Keratinocyte (primary cell): ENCODE measurements around the gene ZNF586. TPM values are rescaled to one million over a fixed set of nuclear protein-coding genes. Genes with fewer than 3 reads are reported as not detected.
"Not testable (repeated sequence)": the region's sequence is repeated elsewhere in the genome, so short reads cannot be mapped to it uniquely, and the experiment has no call there.

ENCODE experiments used
- DNase-seq: peaks from one replicate; pipeline ENCODE4 v3.0.0-alpha.2; 2011; ENCODE audit warnings: low read depth, missing footprints, low spot score
- FAIRE-seq: peaks from 2 replicates; lab custom pipeline; 2011; peaks lifted over from hg19 to GRCh38; lab: Jason Lieb, UNC
- H2AFZ ChIP-seq: 2 replicates; pipeline ENCODE4 v1.6.0; 2012; ENCODE audit warnings: low read length, control low read depth, inconsistent platforms; ENCODE audit not compliant: control insufficient read depth
- H3K27ac ChIP-seq: 2 replicates; pipeline ENCODE4 v1.5.1; 2011; ENCODE audit warnings: low read length; ENCODE audit not compliant: control insufficient read depth, insufficient read depth
- H3K27me3 ChIP-seq: 3 replicates; pipeline ENCODE4 v1.6.0; 2011; ENCODE audit warnings: low read length; ENCODE audit not compliant: control insufficient read depth, insufficient read depth; ENCODE audit errors: extremely low read depth
- H3K36me3 ChIP-seq, 2 experiments: 2 replicates in 1 of 2; 3 replicates in 1 of 2; pipeline ENCODE4 v1.5.1; 2011; ENCODE audit warnings: low read length in 2 of 2, mild to moderate bottlenecking in 1 of 2; ENCODE audit not compliant: control insufficient read depth in 2 of 2, insufficient read depth in 2 of 2; ENCODE audit errors: extremely low read depth in 1 of 2
- H3K4me1 ChIP-seq: 3 replicates; pipeline ENCODE4 v1.5.1; 2011; ENCODE audit warnings: low read length; ENCODE audit not compliant: control insufficient read depth, insufficient read depth; ENCODE audit errors: extremely low read depth
- H3K4me2 ChIP-seq: 3 replicates; pipeline ENCODE4 v1.6.0; 2011; ENCODE audit warnings: low read depth, low read length; ENCODE audit not compliant: control insufficient read depth, insufficient read depth; ENCODE audit errors: extremely low read depth
- H3K4me3 ChIP-seq, 3 experiments: fragments of 200-600 bp in 1 of 3; sonication (generic) in 1 of 3; 2 replicates in 2 of 3; 3 replicates in 1 of 3; pipeline ENCODE4 v1.5.1; 2011 to 2016; ENCODE audit warnings: low read length in 3 of 3, mild to moderate bottlenecking in 3 of 3, control low read depth in 2 of 3, inconsistent platforms in 1 of 3, low read depth in 1 of 3, mixed read lengths in 1 of 3, mixed run types in 1 of 3, moderate library complexity in 1 of 3; ENCODE audit not compliant: control insufficient read depth in 2 of 3, insufficient read depth in 2 of 3; ENCODE audit errors: extremely low read depth in 1 of 3
- H3K79me2 ChIP-seq: 2 replicates; pipeline ENCODE4 v1.6.0; 2012; ENCODE audit warnings: low read length; ENCODE audit not compliant: control insufficient read depth, insufficient read depth
- H3K9ac ChIP-seq: 3 replicates; pipeline ENCODE4 v1.6.0; 2011; ENCODE audit warnings: low read length; ENCODE audit not compliant: control insufficient read depth, insufficient read depth; ENCODE audit errors: extremely low read depth
- H3K9me1 ChIP-seq: 3 replicates; pipeline ENCODE4 v1.6.0; 2011; ENCODE audit warnings: low read length; ENCODE audit not compliant: control insufficient read depth, insufficient read depth; ENCODE audit errors: extremely low read depth
- H3K9me3 ChIP-seq: 2 replicates; pipeline ENCODE4 v1.5.1; 2012; ENCODE audit warnings: low read depth, low read length; ENCODE audit not compliant: control insufficient read depth
- H4K20me1 ChIP-seq: 3 replicates; pipeline ENCODE4 v1.6.0; 2011; ENCODE audit warnings: low read length; ENCODE audit not compliant: control insufficient read depth, insufficient read depth; ENCODE audit errors: extremely low read depth
- dilution Hi-C: fragments of 300-500 bp; cut with MboI; formaldehyde crosslinking; loops from one replicate; pipeline ENCODE4 v1.7.0; 2020; ENCODE audit warnings: low sequenced_read_pairs; ENCODE audit not compliant: extremely low pct_ligation_motif_present
- polyA plus RNA-seq, 5 experiments: library from polyadenylated mRNA; depleted of rRNA in 3 of 5; stranded (reverse) in 3 of 5; stranded (forward) in 1 of 5; unstranded in 1 of 5; fragments of >200 nt; gene quantifications; 1 replicate in 1 of 5; 2 replicates in 3 of 5; 3 replicates in 1 of 5; pipeline versions ENCODE4 v1.2.1 to v1.2.3, GENCODE V29; 2011 to 2012; ENCODE audit warnings: missing spikeins in 2 of 5, low read depth in 1 of 5, low replicate concordance in 1 of 5
- TF ChIP-seq, protein P1 (sequence below), 3 experiments: IDR thresholded peaks in 1 of 3; conservative IDR thresholded peaks in 1 of 3; optimal IDR thresholded peaks in 1 of 3; 2 replicates in 2 of 3; 3 replicates in 1 of 3; pipeline versions ENCODE3 to v1.5.1; 2011; ENCODE audit warnings: low read length in 3 of 3, mild to moderate bottlenecking in 3 of 3, moderate library complexity in 2 of 3, control low read depth in 1 of 3, inconsistent platforms in 1 of 3; ENCODE audit not compliant: insufficient read depth in 2 of 3; ENCODE audit errors: extremely low read depth in 1 of 3

ZNF586 gene
- polyA plus RNA-seq, 1 donor (not counting 4 experiments of a cell fraction or from before 2014, with no cell fraction given): 9.6 TPM

DNA sequence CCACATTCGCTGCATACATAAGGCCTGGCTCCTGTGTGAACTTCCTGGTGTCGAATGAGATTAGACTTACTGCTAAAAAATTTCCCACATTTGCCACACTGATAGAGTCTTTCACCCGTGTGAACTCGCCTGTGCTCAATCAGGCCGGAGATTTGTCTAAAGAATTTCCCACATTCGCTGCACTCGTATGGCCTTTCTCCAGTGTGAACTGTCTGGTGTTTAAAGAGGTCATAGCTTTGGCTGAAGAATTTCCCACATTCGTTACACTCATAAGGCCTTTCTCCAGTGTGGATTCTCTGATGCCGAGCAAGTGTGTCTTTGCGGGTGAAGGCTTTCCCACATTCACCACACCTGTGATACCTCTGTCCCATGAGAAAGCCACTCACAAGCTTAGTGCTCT lies 48.6 kb upstream of the ZNF586 start:
- dilution Hi-C loops: no loop called here
- Histone ChIP-seq H4K20me1 (no peaks in the 10 kb centered on the region), H3K9me3 (peaks cover 8% of the 10 kb centered on the region), H3K4me3 (no peak overlapping the region), H3K36me3 (peaks cover 15 to 16% of the 10 kb centered on the region in 2 experiments), H2AFZ (no peak overlapping the region), H3K4me1 (no peaks in the 10 kb centered on the region), H3K27me3 (no peaks in the 10 kb centered on the region), H3K9ac (no peak overlapping the region), H3K79me2 (no peaks in the 10 kb centered on the region), H3K27ac (no peak overlapping the region), H3K4me2 (no peak overlapping the region), H3K9me1 (no peaks in the 10 kb centered on the region)
- no peak for FAIRE-seq
- no peak for DNase-seq
- TF ChIP-seq, protein P1, sequence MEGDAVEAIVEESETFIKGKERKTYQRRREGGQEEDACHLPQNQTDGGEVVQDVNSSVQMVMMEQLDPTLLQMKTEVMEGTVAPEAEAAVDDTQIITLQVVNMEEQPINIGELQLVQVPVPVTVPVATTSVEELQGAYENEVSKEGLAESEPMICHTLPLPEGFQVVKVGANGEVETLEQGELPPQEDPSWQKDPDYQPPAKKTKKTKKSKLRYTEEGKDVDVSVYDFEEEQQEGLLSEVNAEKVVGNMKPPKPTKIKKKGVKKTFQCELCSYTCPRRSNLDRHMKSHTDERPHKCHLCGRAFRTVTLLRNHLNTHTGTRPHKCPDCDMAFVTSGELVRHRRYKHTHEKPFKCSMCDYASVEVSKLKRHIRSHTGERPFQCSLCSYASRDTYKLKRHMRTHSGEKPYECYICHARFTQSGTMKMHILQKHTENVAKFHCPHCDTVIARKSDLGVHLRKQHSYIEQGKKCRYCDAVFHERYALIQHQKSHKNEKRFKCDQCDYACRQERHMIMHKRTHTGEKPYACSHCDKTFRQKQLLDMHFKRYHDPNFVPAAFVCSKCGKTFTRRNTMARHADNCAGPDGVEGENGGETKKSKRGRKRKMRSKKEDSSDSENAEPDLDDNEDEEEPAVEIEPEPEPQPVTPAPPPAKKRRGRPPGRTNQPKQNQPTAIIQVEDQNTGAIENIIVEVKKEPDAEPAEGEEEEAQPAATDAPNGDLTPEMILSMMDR (optimal IDR thresholded peaks at IDR 0.05 in 1 of 3, IDR thresholded peaks at IDR 0.05 in 1 of 3, conservative IDR thresholded peaks at IDR 0.05 in 1 of 3; ENCODE audit: extremely low read depth in 1 of 3, insufficient read depth in 2 of 3, low read length in 3 of 3): no peak

- H3K4me1 ChIP-seq, H3K79me2 ChIP-seq, dilution Hi-C loops: not testable (repeated sequence)
These were observed 31.2 kb upstream of the ZNF586 start for GRCh38 chr19:57738320-57738719.

GRCh38 chr19:57738770-57739169 lies 30.7 kb upstream of the ZNF586 start:
- H3K79me2 ChIP-seq, H3K9ac ChIP-seq, FAIRE-seq, H3K9me3 ChIP-seq, H3K4me1 ChIP-seq, H2AFZ ChIP-seq, H3K27me3 ChIP-seq, H3K27ac ChIP-seq, H4K20me1 ChIP-seq, H3K4me3 ChIP-seq, H3K4me2 ChIP-seq, H3K9me1 ChIP-seq, dilution Hi-C loops, H3K36me3 ChIP-seq, DNase-seq: not testable (repeated sequence)

More at GRCh38 chr19:57738320-57738719, 31.2 kb upstream of the ZNF586 start:
- H3K9me3 ChIP-seq, DNase-seq, H3K9me1 ChIP-seq, H3K27me3 ChIP-seq, H2AFZ ChIP-seq, FAIRE-seq, H3K36me3 ChIP-seq, H3K27ac ChIP-seq, H3K9ac ChIP-seq, H3K4me2 ChIP-seq, H3K4me3 ChIP-seq, H4K20me1 ChIP-seq: not testable (repeated sequence)
- TF ChIP-seq, protein P1 (optimal IDR thresholded peaks at IDR 0.05 in 1 of 3, IDR thresholded peaks at IDR 0.05 in 1 of 3, conservative IDR thresholded peaks at IDR 0.05 in 1 of 3; ENCODE audit: extremely low read depth in 1 of 3, insufficient read depth in 2 of 3, low read length in 3 of 3): peak in 2 of 3 experiments; percentile 24 to 42
